Measurements from ENCODE around the gene MS4A10.

The MS4A10 gene

GRCh38 chr11:60783911-60784310, 1.2 kb upstream of the MS4A10 start:
- no peaks in the 10 kb centered on the region for H3K27me3 ChIP-seq (ENCODE audit: insufficient read depth, low read length, poor library complexity)
- no peak for DNase-seq
- H3K4me1 ChIP-seq (ENCODE audit: control insufficient read depth, low read depth, low read length), result no peaks in the 10 kb centered on the region
- no peak overlapping the region for H3K4ac ChIP-seq (ENCODE audit: low read depth, low read length)
- H3K79me1 ChIP-seq (ENCODE audit: low read length), result no peaks in the 10 kb centered on the region
- H4K5ac ChIP-seq (ENCODE audit: low read length), result no peak overlapping the region
- WGBS (ENCODE audit: extremely low coverage, insufficient coverage, low lambda C conversion rate), result no CpG with 5 or more reads among the region's 7 CpGs
- no peak overlapping the region for H3K27ac ChIP-seq (ENCODE audit: low read depth, low read length)
- no peaks in the 10 kb centered on the region for H3K79me2 ChIP-seq (ENCODE audit: control insufficient read depth, insufficient read depth, low read length)
- H2BK15ac ChIP-seq (replicated peaks; ENCODE audit: low read depth), result no peak overlapping the region
- H3K56ac ChIP-seq (ENCODE audit: low read length), result no peak overlapping the region
- H2BK5ac ChIP-seq (ENCODE audit: low read length), result no peak overlapping the region
- H2AK5ac ChIP-seq (ENCODE audit: low read length), result no peak overlapping the region
- no peak overlapping the region for H3K23ac ChIP-seq (ENCODE audit: low read length)
- no peaks in the 10 kb centered on the region for H3K36me3 ChIP-seq (ENCODE audit: control insufficient read depth, insufficient read depth, low read length)
- no peak overlapping the region for H2BK120ac ChIP-seq (ENCODE audit: low read depth, low read length)
- H3K4me2 ChIP-seq (ENCODE audit: low read length), result no peak overlapping the region
- no peak overlapping the region for H3K9ac ChIP-seq (ENCODE audit: low read length)
- no peak overlapping the region for H3K18ac ChIP-seq (ENCODE audit: low read length)
- H4K8ac ChIP-seq (ENCODE audit: low read depth, low read length), result no peak overlapping the region
- H3K4me3 ChIP-seq (ENCODE audit: low read length), result no peak overlapping the region

- H4K5ac ChIP-seq (ENCODE audit: low read length), result no peak overlapping the region
- H2BK15ac ChIP-seq (replicated peaks; ENCODE audit: low read depth), result no peak overlapping the region
- no peak overlapping the region for H2BK5ac ChIP-seq (ENCODE audit: low read length)
- H3K27ac ChIP-seq (ENCODE audit: low read depth, low read length), result no peak overlapping the region
- no peak overlapping the region for H3K4me2 ChIP-seq (ENCODE audit: low read length)
- no peak overlapping the region for H4K8ac ChIP-seq (ENCODE audit: low read depth, low read length)
- no peak overlapping the region for H3K18ac ChIP-seq (ENCODE audit: low read length)
- H3K9ac ChIP-seq (ENCODE audit: low read length), result no peak overlapping the region
- no CpG with 5 or more reads among the region's 8 CpGs for WGBS (ENCODE audit: extremely low coverage, insufficient coverage, low lambda C conversion rate)
- no peak overlapping the region for H3K56ac ChIP-seq (ENCODE audit: low read length)
- no peaks in the 10 kb centered on the region for H3K79me1 ChIP-seq (ENCODE audit: low read length)
- no peak overlapping the region for H3K4ac ChIP-seq (ENCODE audit: low read depth, low read length)
- no peak overlapping the region for H2BK120ac ChIP-seq (ENCODE audit: low read depth, low read length)
- H2AK5ac ChIP-seq (ENCODE audit: low read length), result no peak overlapping the region
- no peak for DNase-seq
- H3K79me2 ChIP-seq (ENCODE audit: control insufficient read depth, insufficient read depth, low read length), result no peaks in the 10 kb centered on the region
- H3K4me1 ChIP-seq (ENCODE audit: control insufficient read depth, low read depth, low read length), result no peaks in the 10 kb centered on the region
- no peak overlapping the region for H3K4me3 ChIP-seq (ENCODE audit: low read length)
- H3K36me3 ChIP-seq (ENCODE audit: control insufficient read depth, insufficient read depth, low read length), result no peaks in the 10 kb centered on the region
- H3K27me3 ChIP-seq (ENCODE audit: insufficient read depth, low read length, poor library complexity), result no peaks in the 10 kb centered on the region
- no peak overlapping the region for H3K23ac ChIP-seq (ENCODE audit: low read length)
Observed at GRCh38 chr11:60785806-60786361, 751 bp downstream of the MS4A10 start.

GRCh38 chr11:60786811-60787567, 1.9 kb downstream of the MS4A10 start:
- Histone ChIP-seq H3K79me2 (ENCODE audit: control insufficient read depth, insufficient read depth, low read length) (no peaks in the 10 kb centered on the region), H3K79me1 (ENCODE audit: low read length) (no peaks in the 10 kb centered on the region), H3K27ac (ENCODE audit: low read depth, low read length) (no peak overlapping the region), H3K18ac (ENCODE audit: low read length) (no peak overlapping the region), H3K9ac (ENCODE audit: low read length) (no peak overlapping the region), H3K4ac (ENCODE audit: low read depth, low read length) (no peak overlapping the region), H3K36me3 (ENCODE audit: control insufficient read depth, insufficient read depth, low read length) (no peaks in the 10 kb centered on the region), H3K4me1 (ENCODE audit: control insufficient read depth, low read depth, low read length) (no peaks in the 10 kb centered on the region), H3K27me3 (ENCODE audit: insufficient read depth, low read length, poor library complexity) (no peaks in the 10 kb centered on the region), H3K4me3 (ENCODE audit: low read length) (no peak overlapping the region), H2BK5ac (ENCODE audit: low read length) (no peak overlapping the region), H4K5ac (ENCODE audit: low read length) (no peak overlapping the region), H2BK120ac (ENCODE audit: low read depth, low read length) (no peak overlapping the region), H3K23ac (ENCODE audit: low read length) (no peak overlapping the region), H3K56ac (ENCODE audit: low read length) (no peak overlapping the region), H4K8ac (ENCODE audit: low read depth, low read length) (no peak overlapping the region), H2BK15ac (replicated peaks; ENCODE audit: low read depth) (no peak overlapping the region), H2AK5ac (ENCODE audit: low read length) (no peak overlapping the region), H3K4me2 (ENCODE audit: low read length) (no peak overlapping the region)
- no peak for DNase-seq
- WGBS (ENCODE audit: extremely low coverage, insufficient coverage, low lambda C conversion rate), result no CpG with 5 or more reads among the region's 15 CpGs

DNA sequence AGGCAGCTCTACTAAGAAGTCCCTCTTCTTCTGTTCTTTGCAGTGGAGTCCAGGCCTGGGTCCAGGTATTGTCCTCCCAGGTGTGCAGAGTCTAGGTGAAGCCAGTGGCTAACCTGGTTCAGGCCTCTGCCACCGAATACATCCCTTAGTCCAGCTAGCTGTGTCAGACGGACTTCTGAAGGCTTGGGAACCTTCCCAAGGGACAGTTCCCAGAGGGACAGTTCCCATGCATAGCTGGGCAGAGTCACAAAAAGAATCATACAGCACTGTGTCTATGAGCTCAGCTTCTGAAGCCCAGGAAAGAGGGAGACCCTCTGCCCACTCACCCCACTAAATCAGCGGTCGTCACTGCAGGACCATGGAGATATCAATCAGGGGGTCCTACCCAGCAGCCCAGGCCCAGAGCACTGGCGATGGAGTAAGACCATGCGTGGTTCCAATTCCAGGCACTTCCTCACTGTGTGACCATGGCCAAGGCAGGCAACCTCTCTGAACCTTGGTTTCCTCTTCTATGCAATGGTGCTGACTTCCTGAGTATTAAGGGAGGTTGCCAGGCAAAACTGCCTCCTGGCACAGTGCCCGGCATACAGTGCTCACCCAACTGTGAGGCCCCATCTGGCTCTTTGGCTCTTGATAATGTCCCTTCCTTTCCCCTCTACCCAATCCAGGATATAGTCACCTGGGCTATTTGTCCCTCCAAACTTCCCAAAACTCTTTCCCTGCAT, 3.4 kb downstream of the MS4A10 start:
- H3K36me3 ChIP-seq (ENCODE audit: control insufficient read depth, insufficient read depth, low read length), result no peaks in the 10 kb centered on the region
- H2BK120ac ChIP-seq (ENCODE audit: low read depth, low read length), result no peak overlapping the region
- no peak overlapping the region for H3K56ac ChIP-seq (ENCODE audit: low read length)
- no peak overlapping the region for H3K4me2 ChIP-seq (ENCODE audit: low read length)
- H3K9ac ChIP-seq (ENCODE audit: low read length), result no peak overlapping the region
- no peak overlapping the region for H4K8ac ChIP-seq (ENCODE audit: low read depth, low read length)
- no peaks in the 10 kb centered on the region for H3K4me1 ChIP-seq (ENCODE audit: control insufficient read depth, low read depth, low read length)
- no peak overlapping the region for H3K27ac ChIP-seq (ENCODE audit: low read depth, low read length)
- WGBS (ENCODE audit: extremely low coverage, insufficient coverage, low lambda C conversion rate), result no CpG with 5 or more reads among the region's 7 CpGs
- no peak overlapping the region for H3K18ac ChIP-seq (ENCODE audit: low read length)
- no peak overlapping the region for H2BK5ac ChIP-seq (ENCODE audit: low read length)
- H4K5ac ChIP-seq (ENCODE audit: low read length), result no peak overlapping the region
- no peaks in the 10 kb centered on the region for H3K79me2 ChIP-seq (ENCODE audit: control insufficient read depth, insufficient read depth, low read length)
- H3K79me1 ChIP-seq (ENCODE audit: low read length), result no peaks in the 10 kb centered on the region
- H2BK15ac ChIP-seq (replicated peaks; ENCODE audit: low read depth), result no peak overlapping the region
- H3K27me3 ChIP-seq (ENCODE audit: insufficient read depth, low read length, poor library complexity), result no peaks in the 10 kb centered on the region
- no peak overlapping the region for H3K23ac ChIP-seq (ENCODE audit: low read length)
- H2AK5ac ChIP-seq (ENCODE audit: low read length), result no peak overlapping the region
- DNase-seq, result no peak
- H3K4me3 ChIP-seq (ENCODE audit: low read length), result no peak overlapping the region
- H3K4ac ChIP-seq (ENCODE audit: low read depth, low read length), result no peak overlapping the region

DNA sequence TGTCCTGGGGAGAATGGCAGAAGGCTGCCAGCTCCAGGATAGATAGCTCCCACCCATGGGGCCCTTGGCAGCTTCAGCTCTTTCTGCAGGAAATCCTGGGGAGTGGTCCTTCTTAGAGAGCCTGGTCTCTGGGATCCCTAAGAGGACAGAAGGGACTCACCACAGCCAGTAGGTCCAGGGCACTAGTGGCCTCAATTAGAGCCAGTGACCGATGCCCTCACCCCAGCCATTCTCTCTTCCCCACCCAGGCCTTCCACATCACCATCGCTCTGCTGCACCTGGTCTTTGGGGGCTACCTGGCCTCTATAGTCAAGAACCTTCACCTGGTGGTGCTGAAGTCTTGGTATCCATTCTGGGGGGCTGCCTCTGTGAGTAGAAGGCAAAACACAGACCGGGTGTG, 5.6 kb downstream of the MS4A10 start:
- Histone ChIP-seq H3K36me3 (ENCODE audit: control insufficient read depth, insufficient read depth, low read length) (no peaks in the 10 kb centered on the region), H4K5ac (ENCODE audit: low read length) (no peak overlapping the region), H2AK5ac (ENCODE audit: low read length) (no peak overlapping the region), H3K23ac (ENCODE audit: low read length) (no peak overlapping the region), H2BK120ac (ENCODE audit: low read depth, low read length) (no peak overlapping the region), H2BK5ac (ENCODE audit: low read length) (no peak overlapping the region), H3K56ac (ENCODE audit: low read length) (no peak overlapping the region), H3K79me1 (ENCODE audit: low read length) (no peaks in the 10 kb centered on the region), H3K27me3 (ENCODE audit: insufficient read depth, low read length, poor library complexity) (no peaks in the 10 kb centered on the region), H3K4me3 (ENCODE audit: low read length) (no peak overlapping the region), H3K27ac (ENCODE audit: low read depth, low read length) (no peak overlapping the region), H3K9ac (ENCODE audit: low read length) (no peak overlapping the region), H3K4ac (ENCODE audit: low read depth, low read length) (no peak overlapping the region), H3K79me2 (ENCODE audit: control insufficient read depth, insufficient read depth, low read length) (no peaks in the 10 kb centered on the region), H3K18ac (ENCODE audit: low read length) (no peak overlapping the region), H3K4me1 (ENCODE audit: control insufficient read depth, low read depth, low read length) (no peaks in the 10 kb centered on the region), H3K4me2 (ENCODE audit: low read length) (no peak overlapping the region), H2BK15ac (replicated peaks; ENCODE audit: low read depth) (no peak overlapping the region), H4K8ac (ENCODE audit: low read depth, low read length) (no peak overlapping the region)
- WGBS (ENCODE audit: extremely low coverage, insufficient coverage, low lambda C conversion rate), result no CpG with 5 or more reads among the region's 3 CpGs
- DNase-seq, result no peak
